Neural crest cell (in vitro differentiated cells): Measurements from ENCODE around the gene KBTBD8. TPM values are rescaled to one million over a fixed set of nuclear protein-coding genes. Genes with fewer than 3 reads are reported as not detected.

Source experiments
- DNase-seq: peaks from one replicate; pipeline ENCODE4 v3.0.0; 2021; ENCODE audit warnings: low read depth, mixed read lengths, low spot score
- H3K27ac Mint-ChIP-seq: one replicate; pipeline ENCODE4 v1.8.0; 2021; ENCODE audit warnings: mild to moderate bottlenecking, mixed read lengths; ENCODE audit not compliant: unreplicated experiment
- H3K27me3 Mint-ChIP-seq: 2 replicates; pipeline ENCODE4 v1.8.0; 2021; ENCODE audit warnings: low read depth, mild to moderate bottlenecking, mixed read lengths
- H3K36me3 Mint-ChIP-seq: 2 replicates; pipeline ENCODE4 v1.8.0; 2021; ENCODE audit warnings: low read depth, mild to moderate bottlenecking, mixed read lengths
- H3K4me1 Mint-ChIP-seq: 2 replicates; pipeline ENCODE4 v1.8.0; 2021; ENCODE audit warnings: mixed read lengths
- H3K4me3 Mint-ChIP-seq: one replicate; pipeline ENCODE4 v1.8.0; 2021; ENCODE audit warnings: mild to moderate bottlenecking, mixed read lengths
- H3K9me3 Mint-ChIP-seq: 2 replicates; pipeline ENCODE4 v1.8.0; 2021; ENCODE audit warnings: mixed read lengths
- CTCF ChIP-seq: fragments of 200-600 bp; sonication (generic); conservative IDR thresholded peaks from 2 replicates; pipeline ENCODE4 v1.5.0; 2021; ENCODE audit warnings: antibody characterized with exemption, mild to moderate bottlenecking
- total RNA-seq: library from RNA; stranded (reverse); gene quantifications from 2 replicates; pipeline ENCODE4 v1.2.1, GENCODE V29; 2021

KBTBD8 gene
- total RNA-seq, 1 donor from 2014 or later = 9.9 TPM

GRCh38 chr3:67005974-67006373, 7.9 kb downstream of the KBTBD8 start:
- peaks cover 5% of the 10 kb centered on the region for H3K4me1 Mint-ChIP-seq
- H3K27me3 Mint-ChIP-seq = no peaks in the 10 kb centered on the region
- no peak for TF ChIP-seq CTCF
- no peak overlapping the region for H3K27ac Mint-ChIP-seq
- H3K4me3 Mint-ChIP-seq = no peak overlapping the region
- DNase-seq = no peak
- no peaks in the 10 kb centered on the region for H3K9me3 Mint-ChIP-seq
- H3K36me3 Mint-ChIP-seq = peaks cover 11% of the 10 kb centered on the region

GRCh38 chr3:67006460-67006859, 8.4 kb downstream of the KBTBD8 start:
- Mint-ChIP-seq H3K4me1 (peaks cover 5% of the 10 kb centered on the region), H3K27ac (no peak overlapping the region), H3K36me3 (peaks cover 14% of the 10 kb centered on the region), H3K9me3 (no peaks in the 10 kb centered on the region), H3K4me3 (no peak overlapping the region), H3K27me3 (no peaks in the 10 kb centered on the region)
- DNase-seq = no peak
- TF ChIP-seq CTCF = no peak

- no peak for DNase-seq
- Mint-ChIP-seq H3K36me3 (peaks cover 16% of the 10 kb centered on the region), H3K27ac (no peak overlapping the region)
These were observed 10.3 kb downstream of the KBTBD8 start for GRCh38 chr3:67008388-67008787.

GRCh38 chr3:67009716-67010115, 11.6 kb downstream of the KBTBD8 start:
- no peak for DNase-seq
- H3K36me3 Mint-ChIP-seq = peaks cover 10% of the 10 kb centered on the region
- no peaks in the 10 kb centered on the region for H3K27me3 Mint-ChIP-seq
- no peaks in the 10 kb centered on the region for H3K9me3 Mint-ChIP-seq
- H3K27ac Mint-ChIP-seq = no peak overlapping the region
- H3K4me3 Mint-ChIP-seq = no peak overlapping the region
- TF ChIP-seq CTCF = no peak
- H3K4me1 Mint-ChIP-seq = peaks cover 5% of the 10 kb centered on the region

More at GRCh38 chr3:67008388-67008787, 10.3 kb downstream of the KBTBD8 start:
- Mint-ChIP-seq H3K9me3 (no peaks in the 10 kb centered on the region), H3K27me3 (no peaks in the 10 kb centered on the region), H3K4me3 (no peak overlapping the region), H3K4me1 (peaks cover 5% of the 10 kb centered on the region)
- TF ChIP-seq CTCF = no peak

GRCh38 chr3:67011414-67012131, 13.5 kb downstream of the KBTBD8 start:
- Mint-ChIP-seq H3K36me3 (peaks cover 10% of the 10 kb centered on the region), H3K4me3 (no peak overlapping the region), H3K27me3 (no peaks in the 10 kb centered on the region), H3K27ac (no peak overlapping the region), H3K9me3 (no peaks in the 10 kb centered on the region), H3K4me1 (no peaks in the 10 kb centered on the region)
- no peak for DNase-seq
- no peak for TF ChIP-seq CTCF
